ENCODE measurements around the gene FARP2.
"Not testable (repeated sequence)": the region's sequence is repeated elsewhere in the genome, so short reads cannot be mapped to it uniquely, and the experiment has no call there.

FARP2 gene

DNA sequence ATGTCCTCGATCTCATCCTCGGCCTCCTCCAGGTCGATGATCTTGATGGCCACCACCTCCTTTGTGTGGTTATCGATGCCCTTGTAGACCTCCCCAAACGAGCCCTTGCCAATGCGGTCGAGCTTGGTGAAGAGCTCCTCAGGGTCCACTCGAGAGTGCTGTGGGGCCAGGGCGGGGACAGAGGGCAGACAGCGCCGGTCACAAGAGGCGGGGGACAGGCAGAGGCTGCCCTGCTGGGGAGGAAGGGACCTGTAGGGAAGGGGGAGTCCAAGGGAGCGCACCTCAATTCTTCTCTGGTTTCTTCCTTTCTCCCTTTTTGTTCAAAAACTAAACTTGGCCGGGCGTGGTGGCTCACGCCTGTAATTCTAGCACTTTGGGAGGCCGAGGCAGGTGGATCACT lies 145.5 kb downstream of the FARP2 start:
- Histone ChIP-seq H3K9me3 (no peaks in the 10 kb centered on the region), H3K4me3 (ENCODE audit: low read depth, low read length) (no peak overlapping the region), H3K4me1 (no peaks in the 10 kb centered on the region), H3K36me3 (peaks cover 61% of the 10 kb centered on the region), H3K27me3 (no peaks in the 10 kb centered on the region)
- DNase-seq = no peak
- TF ChIP-seq, protein P1, sequence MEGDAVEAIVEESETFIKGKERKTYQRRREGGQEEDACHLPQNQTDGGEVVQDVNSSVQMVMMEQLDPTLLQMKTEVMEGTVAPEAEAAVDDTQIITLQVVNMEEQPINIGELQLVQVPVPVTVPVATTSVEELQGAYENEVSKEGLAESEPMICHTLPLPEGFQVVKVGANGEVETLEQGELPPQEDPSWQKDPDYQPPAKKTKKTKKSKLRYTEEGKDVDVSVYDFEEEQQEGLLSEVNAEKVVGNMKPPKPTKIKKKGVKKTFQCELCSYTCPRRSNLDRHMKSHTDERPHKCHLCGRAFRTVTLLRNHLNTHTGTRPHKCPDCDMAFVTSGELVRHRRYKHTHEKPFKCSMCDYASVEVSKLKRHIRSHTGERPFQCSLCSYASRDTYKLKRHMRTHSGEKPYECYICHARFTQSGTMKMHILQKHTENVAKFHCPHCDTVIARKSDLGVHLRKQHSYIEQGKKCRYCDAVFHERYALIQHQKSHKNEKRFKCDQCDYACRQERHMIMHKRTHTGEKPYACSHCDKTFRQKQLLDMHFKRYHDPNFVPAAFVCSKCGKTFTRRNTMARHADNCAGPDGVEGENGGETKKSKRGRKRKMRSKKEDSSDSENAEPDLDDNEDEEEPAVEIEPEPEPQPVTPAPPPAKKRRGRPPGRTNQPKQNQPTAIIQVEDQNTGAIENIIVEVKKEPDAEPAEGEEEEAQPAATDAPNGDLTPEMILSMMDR (IDR thresholded peaks at IDR 0.05; ENCODE audit: low read depth, low read length) = no peak

DNA sequence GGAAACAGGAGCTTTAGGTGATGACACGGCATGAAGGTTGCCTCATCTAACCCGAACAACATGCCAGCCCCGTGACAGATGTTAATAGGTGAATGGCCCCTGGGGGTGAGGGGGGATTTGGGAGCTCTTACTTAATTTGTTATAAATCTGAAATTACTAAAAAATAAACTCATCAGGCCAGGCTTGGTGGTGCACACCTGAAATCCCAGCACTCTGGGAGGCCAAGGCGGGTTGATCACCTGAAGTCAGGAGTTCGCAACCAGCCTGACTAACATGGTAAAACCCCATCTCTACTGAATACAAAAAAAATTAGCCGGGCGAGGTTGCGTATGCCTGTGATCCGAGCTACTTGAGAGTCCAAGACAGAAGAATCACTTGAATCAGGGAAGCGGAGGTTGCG lies 146.2 kb downstream of the FARP2 start:
- Histone ChIP-seq H3K27me3 (no peaks in the 10 kb centered on the region), H3K36me3 (peaks cover 54% of the 10 kb centered on the region), H3K9me3 (no peaks in the 10 kb centered on the region), H3K4me1 (no peaks in the 10 kb centered on the region), H3K4me3 (ENCODE audit: low read depth, low read length) (no peak overlapping the region)
- TF ChIP-seq, protein P1 (IDR thresholded peaks at IDR 0.05; ENCODE audit: low read depth, low read length) = no peak
- no peak for DNase-seq

DNA sequence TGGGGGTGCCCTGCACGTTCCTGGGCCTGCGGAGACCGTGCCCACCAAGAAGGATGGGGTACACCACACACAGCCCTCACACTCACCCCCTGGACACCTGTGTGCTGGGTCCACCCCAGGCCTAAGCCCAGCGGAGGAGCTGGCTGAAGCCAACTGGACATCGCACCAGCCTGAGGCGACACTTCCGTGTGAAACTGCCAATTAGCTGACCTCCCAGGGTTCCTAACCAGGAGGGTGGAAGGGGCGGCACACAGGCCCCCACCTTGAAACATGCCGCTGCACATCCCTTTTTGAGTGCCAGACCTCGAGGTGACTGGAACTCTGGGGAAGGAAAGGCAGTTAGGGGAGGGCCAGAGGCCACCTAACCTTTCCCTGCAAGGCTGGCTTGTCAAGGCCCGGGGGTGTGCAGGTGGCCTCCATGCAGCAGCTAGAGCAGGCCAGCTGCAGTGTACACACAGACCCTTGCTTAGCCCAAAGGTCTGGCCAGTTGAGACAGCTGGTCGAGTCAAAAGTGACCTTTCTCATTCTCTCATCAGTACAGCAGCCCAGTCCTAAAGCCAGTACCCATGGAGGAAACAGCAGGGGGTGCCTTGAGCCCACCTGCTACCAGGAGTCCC lies 147.8 kb downstream of the FARP2 start:
- Histone ChIP-seq H3K27me3 (no peaks in the 10 kb centered on the region), H3K36me3 (peaks cover 41% of the 10 kb centered on the region), H3K9me3 (peaks cover 1% of the 10 kb centered on the region), H3K4me3 (ENCODE audit: low read depth, low read length) (no peak overlapping the region), H3K4me1 (no peaks in the 10 kb centered on the region)
- TF ChIP-seq, protein P1 (IDR thresholded peaks at IDR 0.05; ENCODE audit: low read depth, low read length) = no peak
- DNase-seq = no peak

DNA sequence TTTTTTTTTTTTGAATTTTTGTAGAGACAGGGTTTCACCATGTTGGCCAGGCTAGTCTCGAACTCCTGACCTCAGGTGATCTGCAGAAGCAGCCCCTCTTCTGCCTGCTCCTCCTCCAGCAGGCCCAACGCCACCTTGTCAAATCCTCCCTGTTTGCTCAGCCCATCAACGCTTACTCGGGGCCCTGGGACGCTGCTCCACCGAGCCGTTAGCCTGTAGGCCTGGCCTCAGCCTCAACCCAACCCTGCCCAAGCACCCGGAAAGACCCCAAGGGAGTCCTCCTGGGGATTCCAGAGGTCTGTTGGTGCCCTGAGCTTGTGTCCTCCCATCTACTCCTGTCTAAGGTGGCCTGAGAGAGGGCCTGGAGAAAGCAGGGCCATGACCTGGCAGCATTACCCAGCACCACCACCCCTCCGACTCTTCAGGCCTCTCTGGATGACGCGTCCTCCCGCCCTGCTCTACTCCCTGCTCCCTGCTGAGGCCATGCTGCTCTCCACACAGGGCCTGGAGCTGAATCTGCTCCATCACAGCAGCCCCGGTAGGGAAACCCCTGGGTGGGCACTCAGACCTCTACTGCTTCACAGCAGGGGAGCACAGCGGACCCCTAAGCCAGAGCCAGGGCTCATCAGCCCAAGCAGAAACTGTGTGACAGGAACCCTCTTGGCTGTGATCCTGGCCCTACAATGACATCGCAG lies 149.1 kb downstream of the FARP2 start:
- TF ChIP-seq, protein P1 (IDR thresholded peaks at IDR 0.05; ENCODE audit: low read depth, low read length) = no peak
- H3K4me3 ChIP-seq (ENCODE audit: low read depth, low read length) = no peak overlapping the region

DNA sequence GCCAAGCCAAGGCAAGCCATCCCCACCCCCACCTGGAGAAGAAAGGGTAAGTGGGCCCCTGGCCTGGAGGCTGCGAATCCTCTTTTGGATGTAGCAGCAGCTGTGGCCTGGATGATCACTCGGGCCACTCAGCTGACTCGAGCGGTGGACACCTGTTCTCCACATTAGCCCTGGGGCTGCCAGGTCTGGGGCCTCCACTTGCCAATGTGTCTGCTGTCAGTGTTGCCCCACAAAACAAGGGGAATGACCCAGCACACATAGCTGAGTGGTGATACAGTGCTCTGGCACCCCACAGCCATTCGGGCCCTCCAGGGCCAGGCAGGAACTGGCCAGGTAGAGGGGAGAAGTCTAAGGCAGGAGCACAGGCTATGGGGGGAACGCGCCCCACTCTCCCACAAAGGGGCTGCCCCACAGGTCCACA lies 149.7 kb downstream of the FARP2 start:
- no peak overlapping the region for H3K4me3 ChIP-seq (ENCODE audit: low read depth, low read length)
- H3K4me1 ChIP-seq = no peaks in the 10 kb centered on the region
- DNase-seq = no peak
- no peaks in the 10 kb centered on the region for H3K27me3 ChIP-seq
- H3K9me3 ChIP-seq = peaks cover 4% of the 10 kb centered on the region
- TF ChIP-seq, protein P1 (IDR thresholded peaks at IDR 0.05; ENCODE audit: low read depth, low read length) = no peak
- peaks cover 29% of the 10 kb centered on the region for H3K36me3 ChIP-seq

More for the DNA sequence above, 149.1 kb downstream of the FARP2 start:
- no peak for DNase-seq
- Histone ChIP-seq H3K27me3 (no peaks in the 10 kb centered on the region), H3K36me3 (peaks cover 31% of the 10 kb centered on the region), H3K9me3 (peaks cover 4% of the 10 kb centered on the region), H3K4me1 (no peaks in the 10 kb centered on the region)

DNA sequence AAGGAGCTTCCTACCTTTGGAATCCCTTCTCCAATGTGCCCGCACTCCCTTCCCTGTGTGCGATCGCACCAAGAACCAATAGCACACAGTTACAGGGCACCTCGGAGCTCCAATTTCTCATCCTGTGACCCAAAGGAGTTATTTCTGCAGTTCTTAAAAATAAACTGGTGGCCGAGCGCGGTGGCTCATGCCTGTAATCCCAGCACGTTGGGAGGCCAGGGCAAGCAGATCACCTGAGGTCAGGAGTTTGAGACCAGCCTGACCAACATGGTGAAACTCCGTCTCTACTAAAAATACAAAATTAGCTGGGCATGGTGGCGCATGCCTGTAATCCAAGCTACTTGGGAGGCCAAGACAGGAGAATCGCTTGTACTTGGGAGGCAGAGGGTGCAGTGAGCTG lies 150.2 kb downstream of the FARP2 start:
- H3K27me3 ChIP-seq; H3K4me1 ChIP-seq; H3K9me3 ChIP-seq; DNase-seq; H3K4me3 ChIP-seq (ENCODE audit: low read depth, low read length): not testable (repeated sequence)
- H3K36me3 ChIP-seq = peaks cover 24% of the 10 kb centered on the region
